Muscle of arm (tissue), 12 donors: ENCODE measurements around the gene CEPT1. TPM values are rescaled to one million over a fixed set of nuclear protein-coding genes. Genes with fewer than 3 reads are reported as not detected.

ENCODE experiments used
- DNase-seq: peaks from one replicate; pipeline ENCODE4 v3.0.0-alpha.2; 2013
- polyA plus RNA-seq, 12 donors: library from polyadenylated mRNA; unstranded; fragments of 120-200 nt; gene quantifications; one replicate each; pipeline ENCODE4 v1.2.1, GENCODE V29; 2013; ENCODE audit not compliant: insufficient read length in 12 of 12

The CEPT1 gene
- polyA plus RNA-seq, 12 donors: 19.4 to 37.2 (median 28.6) TPM; not detected in 1

- no peak for DNase-seq
Measured at GRCh38 chr1:111223126-111223685, 83.2 kb downstream of the CEPT1 start.

GRCh38 chr1:111225091-111225490 is 85.1 kb downstream of the CEPT1 start:
- no peak for DNase-seq

DNA sequence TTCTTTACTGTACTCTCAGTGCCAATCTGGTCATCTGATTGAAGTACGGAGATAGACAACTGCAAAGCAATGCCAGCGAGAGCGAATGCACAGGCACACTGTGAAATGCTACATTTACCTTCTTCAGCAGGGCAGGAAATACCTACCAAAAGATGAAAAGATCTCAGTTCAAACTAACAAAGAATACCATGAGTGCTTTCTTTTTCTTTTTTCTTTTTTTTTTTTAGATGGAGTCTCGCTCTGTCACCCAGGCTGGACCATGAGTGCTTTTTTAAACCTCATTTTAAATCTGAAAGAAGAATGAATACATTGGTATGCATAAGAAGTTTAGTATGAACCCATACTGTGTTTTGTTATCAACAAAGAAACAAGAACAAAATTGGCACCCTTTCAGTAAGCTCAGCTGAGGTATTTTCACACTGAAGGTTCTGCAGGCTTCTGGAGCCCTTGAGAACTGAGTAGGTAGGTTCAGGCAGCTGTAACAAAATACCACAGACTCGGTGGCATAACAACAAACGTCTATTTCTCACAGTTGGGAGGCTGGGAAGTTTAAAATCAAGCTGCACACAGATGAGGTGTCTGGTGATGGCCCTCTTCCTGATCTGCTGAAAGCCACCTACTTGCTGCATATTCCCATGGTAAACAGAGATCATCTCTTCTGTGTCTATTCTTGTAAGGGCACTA is 85.8 kb downstream of the CEPT1 start:
- no peak for DNase-seq

- no peak for DNase-seq
Measured at GRCh38 chr1:111227434-111227833, 87.4 kb downstream of the CEPT1 start, which contains the start of gene CHI3L2. TSS of gene CHI3L2 (plus strand) at chr1:111227713. CDS start at chr1:111227730, 17 bp downstream.

GRCh38 chr1:111227851-111228747 is 88.1 kb downstream of the CEPT1 start:
- no peak for DNase-seq

DNA sequence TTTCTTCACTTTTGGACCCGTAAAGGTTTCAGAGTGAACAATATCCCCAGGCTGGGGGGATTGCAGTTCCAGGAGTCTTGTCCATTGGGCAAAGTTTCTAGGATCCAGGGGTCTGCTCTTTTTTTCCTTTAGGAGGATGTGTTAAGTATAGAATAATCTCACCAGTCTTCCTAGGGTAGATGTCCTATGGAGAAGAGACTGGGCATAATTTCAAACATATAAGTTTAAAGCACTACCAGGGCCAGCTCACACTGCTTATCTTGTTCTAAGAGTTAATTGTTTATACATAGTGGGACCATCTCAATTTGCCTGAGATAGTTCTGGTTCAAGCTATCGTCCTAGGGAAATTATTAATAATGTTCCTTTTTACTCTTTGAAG is 88.7 kb downstream of the CEPT1 start:
- DNase-seq: no peak

DNA sequence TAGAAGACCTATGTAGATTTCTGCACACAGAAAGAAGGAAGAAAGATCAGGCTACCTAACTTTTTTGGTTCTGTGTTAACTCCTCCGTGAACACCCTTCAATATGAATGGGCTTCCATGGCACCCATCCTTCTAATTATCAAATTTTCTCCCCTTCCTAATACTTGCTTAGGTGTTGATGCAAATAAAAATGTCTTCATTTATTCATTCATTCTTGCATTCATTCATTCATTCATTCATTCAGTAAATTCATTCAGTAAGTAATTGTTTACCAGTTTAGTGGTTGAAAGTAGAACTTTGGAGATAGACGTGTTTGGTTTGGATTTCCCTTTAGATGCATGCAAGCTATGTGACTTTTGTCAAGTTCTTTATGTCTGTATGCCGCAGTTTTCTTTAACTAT is 92.1 kb downstream of the CEPT1 start:
- DNase-seq: no peak

- DNase-seq: no peak
Measured at GRCh38 chr1:111234258-111234657, 94.2 kb downstream of the CEPT1 start.

Other genes with a start within 250 kb of the CEPT1 start
- 10 to 100 TPM in 4 of 12 donors, 1 to 10 TPM in 7, not detected in 1; 8.0 to 13.5 (median 9.9) TPM for gene LRIF1, start 176.3 kb upstream of the CEPT1 start, polyA plus RNA-seq
- gene DRAM2, start 130 bp upstream of the CEPT1 start, polyA plus RNA-seq: 10 to 100 TPM in 11 of 12 donors, not detected in 1; 31.7 to 74.6 (median 43.3) TPM
- gene DENND2D, start 60.4 kb downstream of the CEPT1 start, polyA plus RNA-seq: 10 to 100 TPM in 2 of 12 donors, 1 to 10 TPM in 5, under 1 TPM in 4, not detected in 1; 0.67 to 15.1 (median 1.5) TPM
- gene CHI3L2, start 87.5 kb downstream of the CEPT1 start, polyA plus RNA-seq: 1 to 10 TPM in 1 of 12 donors, under 1 TPM in 3, not detected in 8; 0.22 to 4.3 (median 0.83) TPM
- not detected for gene CHIA, start 150.6 kb downstream of the CEPT1 start, polyA plus RNA-seq